Vagina (tissue), 2 donors: ENCODE results near the gene CTAGE1.

Source experiments
- CTCF ChIP-seq, 3 experiments: fragments of 450-650 bp in 2 of 3; fragments of 200-600 bp in 1 of 3; sonication (generic) in 1 of 3; IDR thresholded peaks; one replicate each; pipeline ENCODE4 v1.5.1; 2017 to 2019; ENCODE audit warnings: antibody characterized with exemption in 3 of 3, mild to moderate bottlenecking in 2 of 3, moderate library complexity in 2 of 3
- POLR2A ChIP-seq, 2 donors: fragments of 450-650 bp; IDR thresholded peaks; one replicate each; pipeline ENCODE4 v1.6.1; 2017; ENCODE audit warnings: antibody characterized with exemption in 2 of 2, mild to moderate bottlenecking in 2 of 2, moderate library complexity in 2 of 2
- POLR2AphosphoS5 ChIP-seq, 2 donors: sonication (generic); formaldehyde crosslinking; IDR thresholded peaks; one replicate each; pipeline ENCODE4 v1.9.0; 2017; ENCODE audit warnings: antibody characterized with exemption in 2 of 2, mild to moderate bottlenecking in 2 of 2, low read depth in 1 of 2; ENCODE audit not compliant: insufficient read depth in 1 of 2

- no peak for TF ChIP-seq POLR2A (IDR thresholded peaks at IDR 0.05)
- TF ChIP-seq CTCF (IDR thresholded peaks at IDR 0.05): peak in 1 of 3 experiments; percentile 30
- TF ChIP-seq POLR2AphosphoS5 (IDR thresholded peaks at IDR 0.05; ENCODE audit: insufficient read depth in 1 of 2, low read depth in 1 of 2): no peak
Observed at GRCh38 chr18:22378672-22379282, 38.9 kb downstream of the CTAGE1 start.
